ENCODE results near the gene KIAA0232. TPM values are rescaled to one million over a fixed set of nuclear protein-coding genes. Genes with fewer than 3 reads are reported as not detected.

Gene KIAA0232
- total RNA-seq, 1 donor from 2014 or later = 27.2 TPM

DNA sequence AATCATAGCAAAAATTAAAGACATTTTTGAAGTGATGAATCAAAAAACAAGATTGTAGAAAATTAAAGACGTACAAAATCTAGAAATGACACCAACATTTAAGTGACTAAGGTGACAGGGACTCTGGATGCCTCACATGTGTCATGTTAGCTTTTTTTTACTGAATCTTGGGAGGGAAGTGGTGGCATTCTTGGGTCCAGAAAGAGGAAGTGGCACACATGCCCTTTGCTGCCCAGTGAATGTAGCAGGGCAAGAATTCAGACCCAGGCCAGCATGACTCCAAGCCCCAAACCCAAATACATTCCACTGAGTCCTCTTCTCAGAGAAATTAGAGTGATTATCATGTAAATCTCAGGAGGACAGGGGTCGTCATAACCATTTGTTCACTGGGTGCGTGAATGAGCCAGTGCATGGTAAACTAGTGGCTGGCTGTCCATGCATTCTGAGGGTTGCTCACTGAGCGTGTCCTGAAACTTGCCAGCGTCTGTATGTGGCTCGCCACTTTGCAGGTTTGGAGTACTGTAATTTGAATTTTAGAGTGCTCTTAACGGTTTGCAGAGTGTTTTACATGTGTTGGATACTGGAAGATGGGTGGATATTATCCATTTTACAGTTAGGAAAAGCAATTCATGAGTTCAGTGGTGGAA, 71.7 kb downstream of the KIAA0232 start:
- Mint-ChIP-seq H3K4me1 (ENCODE audit: unreplicated experiment) (no peaks in the 10 kb centered on the region), H3K36me3 (ENCODE audit: low read depth, unreplicated experiment) (peaks cover 12% of the 10 kb centered on the region), H3K9me3 (ENCODE audit: unreplicated experiment) (no peaks in the 10 kb centered on the region), H3K4me3 (ENCODE audit: unreplicated experiment) (no peak overlapping the region), H3K27me3 (ENCODE audit: unreplicated experiment) (no peaks in the 10 kb centered on the region), H3K27ac (ENCODE audit: unreplicated experiment) (no peak overlapping the region)
- TF ChIP-seq, protein P1, sequence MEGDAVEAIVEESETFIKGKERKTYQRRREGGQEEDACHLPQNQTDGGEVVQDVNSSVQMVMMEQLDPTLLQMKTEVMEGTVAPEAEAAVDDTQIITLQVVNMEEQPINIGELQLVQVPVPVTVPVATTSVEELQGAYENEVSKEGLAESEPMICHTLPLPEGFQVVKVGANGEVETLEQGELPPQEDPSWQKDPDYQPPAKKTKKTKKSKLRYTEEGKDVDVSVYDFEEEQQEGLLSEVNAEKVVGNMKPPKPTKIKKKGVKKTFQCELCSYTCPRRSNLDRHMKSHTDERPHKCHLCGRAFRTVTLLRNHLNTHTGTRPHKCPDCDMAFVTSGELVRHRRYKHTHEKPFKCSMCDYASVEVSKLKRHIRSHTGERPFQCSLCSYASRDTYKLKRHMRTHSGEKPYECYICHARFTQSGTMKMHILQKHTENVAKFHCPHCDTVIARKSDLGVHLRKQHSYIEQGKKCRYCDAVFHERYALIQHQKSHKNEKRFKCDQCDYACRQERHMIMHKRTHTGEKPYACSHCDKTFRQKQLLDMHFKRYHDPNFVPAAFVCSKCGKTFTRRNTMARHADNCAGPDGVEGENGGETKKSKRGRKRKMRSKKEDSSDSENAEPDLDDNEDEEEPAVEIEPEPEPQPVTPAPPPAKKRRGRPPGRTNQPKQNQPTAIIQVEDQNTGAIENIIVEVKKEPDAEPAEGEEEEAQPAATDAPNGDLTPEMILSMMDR (IDR thresholded peaks at IDR 0.05; ENCODE audit: unreplicated experiment) = no peak
- no peak for DNase-seq (ENCODE audit: low spot score)

DNA sequence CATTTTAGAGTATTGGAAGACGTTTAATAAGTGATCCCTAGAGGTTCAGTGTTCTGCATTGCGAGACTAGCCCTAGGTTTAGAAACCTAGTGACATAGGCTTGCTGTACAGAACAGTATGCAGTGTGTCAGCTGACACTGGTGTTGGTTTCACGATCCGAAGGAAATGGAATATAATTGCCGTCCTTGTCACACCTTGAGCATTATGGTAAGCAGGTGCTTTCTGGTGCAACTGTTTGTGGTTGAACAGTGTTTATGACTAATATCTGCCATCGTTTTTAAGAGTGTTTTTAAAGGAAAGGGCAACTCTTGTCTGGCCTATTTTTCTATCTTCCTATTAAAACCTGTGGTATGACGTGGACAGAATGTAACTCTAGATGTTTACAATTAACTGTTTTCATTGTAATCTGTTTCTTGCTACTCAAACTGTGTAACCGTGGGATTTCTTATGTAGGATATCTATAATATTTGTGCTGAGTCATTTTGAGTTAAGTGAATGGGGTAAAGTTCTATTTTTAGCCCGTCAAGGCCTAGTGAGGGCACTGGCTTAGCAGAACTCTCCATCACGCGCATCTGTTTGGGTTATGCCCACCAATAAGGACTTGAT, 73.3 kb downstream of the KIAA0232 start:
- peaks cover 14% of the 10 kb centered on the region for H3K36me3 Mint-ChIP-seq (ENCODE audit: low read depth, unreplicated experiment)
- H3K27me3 Mint-ChIP-seq (ENCODE audit: unreplicated experiment) = no peaks in the 10 kb centered on the region
- H3K9me3 Mint-ChIP-seq (ENCODE audit: unreplicated experiment) = no peaks in the 10 kb centered on the region
- no peak for DNase-seq (ENCODE audit: low spot score)
- no peak overlapping the region for H3K4me3 Mint-ChIP-seq (ENCODE audit: unreplicated experiment)
- H3K27ac Mint-ChIP-seq (ENCODE audit: unreplicated experiment) = no peak overlapping the region
- TF ChIP-seq, protein P1 (IDR thresholded peaks at IDR 0.05; ENCODE audit: unreplicated experiment) = no peak
- H3K4me1 Mint-ChIP-seq (ENCODE audit: unreplicated experiment) = no peaks in the 10 kb centered on the region

DNA sequence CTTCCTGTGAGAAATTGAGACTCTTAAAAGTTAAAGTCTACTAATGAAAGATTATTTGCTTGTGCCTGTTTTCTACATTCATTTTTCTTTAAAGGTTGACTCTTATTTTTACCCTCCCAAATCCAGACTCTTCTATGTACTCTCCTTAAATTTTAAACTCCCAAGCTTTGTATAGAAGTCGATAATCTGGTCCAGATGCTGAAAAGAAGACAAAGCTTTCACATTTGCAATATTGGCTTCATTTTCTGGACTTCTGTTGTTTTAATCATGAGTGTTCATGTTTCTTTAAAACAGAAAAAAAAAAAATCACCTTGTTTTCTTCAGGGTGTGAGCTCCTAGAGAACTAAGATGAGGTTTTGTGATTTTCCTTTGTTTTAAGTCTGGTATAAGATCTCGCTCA, 73.9 kb downstream of the KIAA0232 start:
- no peak overlapping the region for H3K27ac Mint-ChIP-seq (ENCODE audit: unreplicated experiment)

DNA sequence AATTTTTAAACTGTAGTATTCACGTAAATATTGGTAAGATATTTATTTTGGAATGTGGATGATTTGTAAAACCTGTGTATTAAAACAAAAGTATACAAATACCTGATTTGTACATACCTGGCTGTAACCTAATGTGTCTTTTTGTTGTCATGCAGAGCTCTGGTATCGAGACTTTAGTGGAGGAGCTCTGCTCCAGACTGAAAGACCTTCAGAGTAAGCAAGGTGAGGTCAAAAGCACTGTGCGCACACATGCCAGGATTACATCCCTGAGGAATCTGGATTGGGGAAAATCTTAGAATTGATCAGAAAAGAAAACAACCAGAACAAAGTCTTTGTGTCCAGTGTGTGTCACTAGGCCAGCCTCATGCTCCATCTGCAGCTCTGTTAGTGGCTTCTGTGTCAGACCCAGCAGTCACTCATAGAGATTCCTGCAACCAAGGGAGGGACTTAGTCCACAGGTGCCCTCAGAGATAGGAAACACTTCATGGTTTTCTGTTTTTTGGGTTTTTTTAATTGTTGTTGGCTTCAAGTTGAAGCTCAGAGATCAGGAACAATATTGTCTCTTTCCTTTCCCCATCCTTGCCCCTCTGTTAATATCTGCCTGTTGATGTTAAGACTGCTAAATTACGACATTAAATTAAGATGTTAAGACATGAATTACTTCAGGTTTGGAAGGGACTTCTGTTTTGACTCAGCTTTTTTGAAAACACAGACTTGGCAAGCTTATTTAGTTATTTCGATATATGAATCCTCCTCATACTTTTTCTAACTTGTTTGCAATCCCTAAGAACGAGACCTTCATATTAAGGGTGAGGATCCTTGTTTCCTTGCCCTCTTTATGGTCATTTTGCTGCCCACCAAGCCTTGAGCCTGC, 74.7 kb downstream of the KIAA0232 start:
- H3K9me3 Mint-ChIP-seq (ENCODE audit: unreplicated experiment) = no peaks in the 10 kb centered on the region
- no peak overlapping the region for H3K4me3 Mint-ChIP-seq (ENCODE audit: unreplicated experiment)
- H3K36me3 Mint-ChIP-seq (ENCODE audit: low read depth, unreplicated experiment) = peaks cover 21% of the 10 kb centered on the region
- H3K27ac Mint-ChIP-seq (ENCODE audit: unreplicated experiment) = no peak overlapping the region
- DNase-seq (ENCODE audit: low spot score) = no peak
- TF ChIP-seq, protein P1 (IDR thresholded peaks at IDR 0.05; ENCODE audit: unreplicated experiment) = no peak
- H3K27me3 Mint-ChIP-seq (ENCODE audit: unreplicated experiment) = peaks cover 6% of the 10 kb centered on the region
- H3K4me1 Mint-ChIP-seq (ENCODE audit: unreplicated experiment) = no peaks in the 10 kb centered on the region

More for the DNA sequence above, 73.9 kb downstream of the KIAA0232 start:
- Mint-ChIP-seq H3K27me3 (ENCODE audit: unreplicated experiment) (peaks cover under 1% of the 10 kb centered on the region), H3K9me3 (ENCODE audit: unreplicated experiment) (no peaks in the 10 kb centered on the region), H3K4me3 (ENCODE audit: unreplicated experiment) (no peak overlapping the region), H3K36me3 (ENCODE audit: low read depth, unreplicated experiment) (peaks cover 18% of the 10 kb centered on the region), H3K4me1 (ENCODE audit: unreplicated experiment) (no peaks in the 10 kb centered on the region)
- no peak for DNase-seq (ENCODE audit: low spot score)
- TF ChIP-seq, protein P1 (IDR thresholded peaks at IDR 0.05; ENCODE audit: unreplicated experiment) = no peak

All from endothelial cell (in vitro differentiated cells).